Dedifferentiated amniotic fluid mesenchymal stem cell (primary cell): ENCODE data around the gene CDH13.
A peak's percentile ranks its signal among the peaks of the same experiment; 100 is the strongest.

Experiments used
- DNase-seq: peaks from one replicate; pipeline ENCODE4 v3.0.0-alpha.2; 2016; ENCODE audit errors: extremely low spot score

Gene CDH13

DNA sequence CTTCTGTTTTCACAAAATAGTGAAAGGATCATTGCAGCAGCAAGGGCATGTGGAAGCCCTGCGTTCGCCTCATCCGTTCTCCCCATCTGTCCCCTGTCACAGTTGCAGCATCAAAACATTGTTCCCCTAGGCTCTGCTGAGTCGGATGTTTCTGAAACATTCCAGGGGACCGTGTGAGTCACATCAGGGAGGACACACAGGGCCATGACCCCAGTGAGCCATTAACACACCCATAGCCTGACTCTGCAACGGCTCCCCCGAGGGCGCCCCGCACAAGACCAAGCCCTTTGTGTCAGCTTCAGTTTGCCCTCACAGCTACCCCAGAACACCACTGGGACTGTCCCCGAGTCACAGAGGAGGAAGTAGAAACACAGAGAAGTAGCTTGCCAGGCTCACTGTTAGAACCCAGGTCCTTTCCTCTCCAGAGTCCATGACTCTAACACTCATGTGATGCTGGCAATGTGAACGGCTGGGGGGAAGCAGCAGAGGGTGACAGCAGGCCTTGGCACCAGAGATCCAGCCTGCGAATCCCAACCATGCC is 1117.7 kb downstream of the CDH13 start:
- no peak for DNase-seq

DNA sequence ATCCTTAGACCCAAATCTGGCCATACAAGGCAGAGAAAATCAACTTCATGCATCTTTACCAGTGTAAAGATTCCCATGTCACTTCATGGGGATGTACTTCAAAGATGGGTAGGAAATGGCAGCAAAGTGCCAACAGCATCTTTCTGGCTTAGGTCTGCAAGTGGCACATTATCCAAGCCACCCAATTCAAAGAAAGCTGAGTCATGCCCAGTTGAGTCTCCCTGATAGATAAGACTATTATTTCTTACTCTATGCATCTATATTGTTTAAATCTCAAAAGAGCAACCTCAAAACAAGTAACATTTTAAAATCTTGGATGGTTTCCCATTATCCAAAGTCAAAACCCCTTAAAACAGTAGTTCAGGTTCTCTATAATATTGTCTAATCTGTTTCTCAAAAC is 1119.8 kb downstream of the CDH13 start:
- DNase-seq, result no peak

GRCh38 chr16:83747936-83748335 is 1121.2 kb downstream of the CDH13 start:
- DNase-seq, result no peak

DNA sequence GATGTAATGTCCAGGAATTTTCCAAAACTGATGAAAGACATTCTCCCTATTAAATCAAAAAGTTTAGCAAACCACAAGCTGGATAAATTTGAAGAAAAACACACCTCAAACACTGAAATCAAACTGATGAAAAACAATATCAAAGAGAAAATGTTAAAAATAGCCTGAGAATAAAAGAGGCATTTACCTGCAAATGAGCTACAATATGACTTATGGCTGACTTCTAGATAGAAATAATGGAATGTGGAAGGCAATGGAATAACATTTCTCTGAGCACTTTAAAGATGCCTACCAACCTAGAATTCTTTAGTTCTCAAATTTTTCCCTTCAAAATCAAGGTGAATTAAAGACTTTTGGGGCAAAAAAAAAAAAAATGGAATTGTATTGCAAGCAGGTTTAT is 1128.6 kb downstream of the CDH13 start:
- DNase-seq, result no peak

DNA sequence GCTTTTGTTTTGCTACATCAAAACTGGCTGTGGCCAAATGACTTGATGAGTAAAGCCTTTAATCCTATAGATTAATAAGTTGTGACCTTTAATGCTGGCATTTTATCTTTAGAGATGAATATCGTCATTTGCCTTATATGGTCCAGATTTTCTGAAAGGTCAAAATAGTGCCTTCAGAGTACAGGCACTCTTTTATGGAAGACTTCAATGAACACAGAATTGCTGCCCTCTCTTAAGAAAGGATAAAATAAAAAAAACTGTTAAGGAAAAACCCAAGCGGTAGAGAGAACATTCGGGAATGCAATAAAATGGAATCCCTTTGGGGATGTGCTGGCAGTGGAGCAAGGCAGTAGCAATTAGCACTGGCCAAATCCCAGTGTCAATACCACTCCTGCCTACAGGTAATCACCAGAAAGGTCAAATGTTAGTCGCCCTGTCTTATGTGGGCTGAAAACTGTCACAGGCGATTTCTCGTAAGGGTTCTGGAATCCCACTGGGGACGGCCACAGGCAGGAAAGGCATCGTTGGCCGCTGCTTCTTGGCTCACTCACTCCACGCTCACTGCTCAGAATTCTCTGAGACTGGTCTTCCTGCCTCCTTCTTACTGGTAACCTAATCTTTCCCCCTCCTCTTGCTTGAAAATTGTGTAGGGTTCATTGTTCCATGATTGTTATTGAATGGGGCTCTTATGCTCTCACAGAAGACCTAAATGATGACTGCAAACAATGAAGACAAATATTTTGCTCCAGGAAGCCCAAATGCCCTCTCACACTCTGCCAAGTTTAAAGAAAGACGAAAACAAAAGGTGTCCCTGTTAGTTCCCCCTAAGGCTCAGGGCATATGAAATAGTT is 1135.6 kb downstream of the CDH13 start:
- no peak for DNase-seq

- no peak for DNase-seq
Measured at GRCh38 chr16:83762992-83763358, 1136.2 kb downstream of the CDH13 start.

- no peak for DNase-seq
Measured at GRCh38 chr16:83768986-83769385, 1142.2 kb downstream of the CDH13 start.

DNA sequence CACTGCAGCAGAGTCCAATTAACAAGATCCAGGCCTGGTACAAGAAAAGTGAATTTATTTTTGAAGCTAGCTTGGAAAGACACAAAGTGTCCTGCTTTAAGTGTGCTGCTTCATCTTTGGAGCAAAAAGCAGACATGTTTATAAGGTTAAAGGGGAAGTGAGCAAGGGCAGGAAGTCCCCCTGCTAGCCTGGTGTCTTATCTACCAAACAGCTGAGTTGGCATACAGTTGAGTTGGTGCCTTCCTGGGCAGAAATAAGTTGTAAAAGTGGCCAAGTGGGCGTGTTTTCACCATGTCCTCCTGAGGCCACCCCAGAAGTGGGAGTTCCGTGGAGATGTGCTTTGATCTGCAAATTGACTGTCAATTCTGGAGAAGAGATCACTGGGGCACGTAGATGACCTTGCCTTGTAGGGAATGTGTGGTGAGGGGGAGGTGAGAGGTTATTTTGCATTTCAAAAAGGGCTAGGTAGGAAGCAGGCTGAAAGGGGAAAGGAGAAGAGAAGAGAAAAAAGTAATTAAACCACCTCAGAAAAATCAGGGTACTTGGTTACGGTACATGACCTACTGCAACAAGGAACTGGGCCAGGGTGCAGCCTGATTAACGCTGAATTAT is 1142.7 kb downstream of the CDH13 start:
- DNase-seq, result no peak

DNA sequence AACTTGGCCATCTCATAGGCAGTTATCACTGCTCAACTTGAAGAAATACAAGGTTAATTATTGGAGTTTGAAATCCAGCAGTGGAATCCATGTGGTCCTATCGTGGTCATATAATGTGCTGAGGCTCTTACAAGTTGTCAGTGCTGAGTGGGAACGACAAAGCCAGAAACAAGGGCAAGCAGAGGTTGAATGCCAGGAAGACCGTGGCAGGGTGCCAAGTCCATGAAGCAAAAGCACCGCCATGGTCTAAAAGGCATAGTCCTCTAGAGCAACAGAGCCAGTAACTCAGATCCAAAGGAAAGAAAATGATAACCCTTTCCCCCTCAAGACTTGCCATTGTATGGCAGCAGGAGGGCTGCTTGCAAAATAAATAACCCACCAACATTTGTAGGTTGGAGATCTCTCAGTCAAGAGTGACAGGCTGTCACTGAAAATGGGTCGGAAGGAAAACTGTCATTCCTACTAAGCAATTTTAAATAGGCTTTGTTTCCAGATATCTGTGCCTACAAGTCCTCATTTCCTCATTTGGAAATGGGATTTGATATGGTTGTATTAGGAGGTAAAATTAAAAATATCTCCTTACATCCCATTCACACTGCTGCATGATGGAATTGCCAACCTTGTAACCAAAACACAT is 1144.7 kb downstream of the CDH13 start:
- DNase-seq, result no peak

GRCh38 chr16:83772806-83773205 is 1146.0 kb downstream of the CDH13 start:
- no peak for DNase-seq

GRCh38 chr16:83774066-83774465 is 1147.3 kb downstream of the CDH13 start:
- DNase-seq, result no peak

- no peak for DNase-seq
Measured at GRCh38 chr16:83776944-83777343, 1150.2 kb downstream of the CDH13 start.

DNA sequence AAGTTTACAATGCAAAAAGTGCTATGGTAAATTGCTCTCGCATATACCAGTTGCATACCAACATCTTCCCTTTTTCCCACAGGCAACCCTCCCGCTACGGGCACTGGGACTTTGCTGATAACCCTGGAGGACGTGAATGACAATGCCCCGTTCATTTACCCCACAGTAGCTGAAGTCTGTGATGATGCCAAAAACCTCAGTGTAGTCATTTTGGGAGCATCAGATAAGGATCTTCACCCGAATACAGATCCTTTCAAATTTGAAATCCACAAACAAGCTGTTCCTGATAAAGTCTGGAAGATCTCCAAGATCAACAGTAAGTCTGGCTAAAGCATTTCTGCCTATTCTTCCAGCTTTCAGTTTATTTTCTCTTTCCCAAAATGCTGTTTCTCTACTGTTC is 1153.1 kb downstream of the CDH13 start:
- peak; percentile 22 for DNase-seq

DNA sequence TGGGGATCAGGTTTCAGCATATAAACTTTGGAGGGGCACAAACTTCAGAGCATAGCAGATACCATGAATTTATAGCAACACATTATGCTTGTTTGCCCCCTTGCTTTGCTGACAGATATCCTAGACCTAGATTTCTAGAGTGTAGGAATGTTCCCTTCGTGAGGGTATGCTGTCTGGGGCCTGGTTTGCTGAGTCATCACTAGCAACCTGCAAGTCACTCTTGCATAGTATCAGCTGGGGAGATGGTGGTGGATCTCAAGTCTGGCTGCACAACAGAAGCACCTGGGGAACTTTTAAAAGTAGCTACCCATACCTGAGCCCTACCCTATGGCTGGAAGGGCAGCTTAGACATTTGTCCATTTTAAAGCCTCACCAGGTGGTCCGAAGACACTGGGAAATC is 1158.7 kb downstream of the CDH13 start:
- DNase-seq, result no peak

DNA sequence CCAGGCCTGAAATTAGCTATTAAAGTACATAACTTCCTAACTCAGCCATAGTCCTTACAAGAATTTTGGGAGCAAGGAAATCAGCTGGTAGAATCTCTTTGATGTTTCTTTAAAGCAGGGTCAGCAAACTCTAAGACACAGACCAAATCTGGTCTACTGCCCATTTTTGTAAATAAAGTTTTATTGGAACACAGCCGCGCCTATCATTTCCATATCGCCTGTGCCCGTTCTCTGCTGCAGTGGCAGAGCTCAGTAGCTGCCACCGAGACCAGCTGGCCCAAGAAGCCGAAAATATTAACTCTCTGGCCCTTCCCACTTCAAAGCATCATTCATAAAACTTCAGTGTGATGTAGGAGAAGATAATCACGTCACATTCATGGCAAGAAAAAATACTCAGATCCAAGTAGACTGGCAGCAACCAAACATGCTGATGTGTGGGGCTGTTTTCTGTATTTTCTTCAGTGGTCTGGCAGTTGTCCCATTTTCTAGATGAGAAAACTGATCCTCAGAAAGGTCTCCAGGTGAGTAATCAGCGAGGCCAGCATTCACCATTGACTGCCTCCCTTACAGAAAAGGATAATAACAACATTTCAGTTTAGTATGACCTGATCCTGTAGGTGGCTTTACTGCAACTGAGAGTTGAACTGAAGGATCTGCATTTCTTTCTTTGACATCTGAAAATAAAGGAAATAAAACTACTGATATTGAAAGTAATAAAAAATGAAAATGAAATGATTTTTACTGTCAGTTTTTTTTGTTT is 1163.1 kb downstream of the CDH13 start:
- DNase-seq, result no peak

GRCh38 chr16:83791916-83792315 is 1165.1 kb downstream of the CDH13 start:
- DNase-seq, result no peak

DNA sequence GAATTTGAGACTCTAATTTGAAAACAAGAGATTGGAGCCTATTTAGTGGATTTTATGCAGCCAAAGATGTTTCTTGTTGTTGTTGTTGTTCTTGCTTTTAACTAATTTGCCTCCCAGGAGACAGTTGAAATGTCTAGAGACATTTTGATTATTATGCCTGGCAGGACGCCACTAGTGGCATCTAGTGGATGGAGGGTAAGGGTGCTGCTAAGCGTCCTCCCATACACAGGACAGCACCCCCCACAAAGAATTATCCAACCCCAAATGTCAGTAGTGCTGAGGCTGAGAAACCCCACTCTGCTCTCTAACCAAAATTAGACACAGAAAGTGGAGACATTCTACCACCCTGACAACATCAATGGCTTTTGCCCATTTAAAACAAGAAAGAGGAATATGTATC is 1165.6 kb downstream of the CDH13 start:
- no peak for DNase-seq

- DNase-seq, result no peak
Measured at GRCh38 chr16:83793179-83793578, 1166.4 kb downstream of the CDH13 start.

DNA sequence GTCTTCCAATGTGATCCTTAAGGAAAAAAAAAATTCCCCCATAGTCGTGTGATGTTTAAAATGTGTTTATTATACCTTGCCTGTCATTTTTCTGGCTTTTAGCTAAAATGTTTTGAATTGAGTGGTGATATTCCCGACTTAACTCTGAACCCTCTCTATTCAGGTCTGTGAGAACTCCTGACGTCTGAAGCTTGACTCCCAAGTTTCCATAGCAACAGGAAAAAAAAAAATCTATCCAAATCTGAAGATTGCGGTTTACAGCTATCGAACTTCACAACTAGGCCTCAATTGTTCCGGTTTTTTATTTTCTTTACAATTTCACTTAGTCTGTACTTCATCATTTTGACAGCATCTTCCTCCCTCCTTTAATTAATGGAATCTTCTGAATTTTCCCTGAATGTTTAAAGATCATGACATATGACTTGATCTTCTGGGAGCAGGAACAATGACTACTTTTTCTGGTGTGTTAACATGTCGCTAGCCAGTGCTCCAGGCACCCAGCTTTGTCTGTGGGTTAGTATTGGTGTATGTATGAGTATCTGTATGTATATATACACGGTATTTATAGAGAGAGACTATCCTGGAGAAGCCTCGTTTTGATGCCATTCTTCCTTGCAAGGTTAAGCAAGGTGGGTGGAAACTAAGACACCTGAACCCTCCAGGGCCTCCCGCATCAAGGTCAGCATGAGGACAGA is 1168.2 kb downstream of the CDH13 start:
- DNase-seq, result no peak

DNA sequence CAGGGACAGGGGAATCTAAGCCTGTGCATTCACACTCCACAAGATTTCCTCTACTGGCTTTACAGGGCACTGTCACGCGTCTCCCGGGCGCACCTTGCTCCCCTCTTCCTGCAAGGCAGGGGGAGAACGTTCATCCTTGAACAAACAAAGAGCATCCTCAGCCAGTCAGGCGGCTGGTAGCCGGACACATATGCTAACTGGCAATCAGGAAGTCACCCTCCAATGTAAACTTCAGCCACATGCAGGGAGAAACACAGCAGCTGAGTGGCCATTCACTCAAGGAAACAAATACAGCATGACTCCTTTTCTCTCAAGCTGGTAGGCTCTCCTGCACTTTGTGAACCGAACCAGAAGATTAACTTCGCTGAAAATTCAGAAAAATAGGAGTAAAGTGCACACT is 1170.2 kb downstream of the CDH13 start:
- no peak for DNase-seq

DNA sequence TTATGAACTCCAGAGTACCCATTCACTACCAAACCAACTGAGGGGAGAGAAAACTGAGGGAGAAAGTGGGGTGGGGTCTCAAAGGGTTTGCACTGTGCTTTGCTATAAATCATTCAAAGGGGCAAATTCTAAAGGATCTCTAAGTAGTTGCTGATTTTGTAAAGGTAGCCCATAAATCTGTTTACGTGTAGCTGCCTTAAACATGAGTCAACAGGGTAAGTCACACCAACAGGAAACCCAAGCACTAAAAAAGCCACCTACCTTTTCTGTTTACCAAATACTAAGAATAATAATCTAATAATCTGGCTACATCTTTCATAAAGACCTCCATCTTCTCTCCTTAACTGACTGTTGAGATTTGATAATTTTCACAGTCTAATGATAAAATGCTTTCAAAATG is 1172.6 kb downstream of the CDH13 start:
- no peak for DNase-seq
